K562 (cell line): ENCODE measurements around the gene GDF11. TPM values are rescaled to one million over a fixed set of nuclear protein-coding genes. Genes with fewer than 3 reads are reported as not detected.

Experiments used
- CREB1 ChIP-seq, 2 experiments: sonication (generic) in 1 of 2; formaldehyde crosslinking in 1 of 2; IDR thresholded peaks; 2 replicates each; pipeline versions ENCODE4 v1.6.1 to v1.8.0; 2012 to 2022; ENCODE audit warnings: inconsistent platforms in 1 of 2, mild to moderate bottlenecking in 1 of 2, missing genetic modification reagents in 1 of 2, moderate library complexity in 1 of 2
- ESRRA ChIP-seq: fragments of 450-650 bp; IDR thresholded peaks from 2 replicates; pipeline ENCODE4 v1.6.1; 2014; ENCODE audit warnings: low read depth, mild to moderate bottlenecking, moderate library complexity, borderline replicate concordance
- FIP1L1 ChIP-seq: fragments of 200-400 bp; formaldehyde crosslinking; IDR thresholded peaks from 2 replicates; pipeline ENCODE4 v1.6.1; 2018; ENCODE audit warnings: mild to moderate bottlenecking, low read depth, low read length; ENCODE audit not compliant: poor library complexity, severe bottlenecking
- FOSL1 ChIP-seq: fragments of 200-800 bp; sonication (Bioruptor generic); conservative IDR thresholded peaks from 2 replicates; pipeline ENCODE4 v1.6.1; 2016; ENCODE audit warnings: missing genetic modification characterization, missing compliant biosample characterization
- KLF1 ChIP-seq: fragments of 450-650 bp; IDR thresholded peaks from 2 replicates; pipeline ENCODE4 v1.6.1; 2016; ENCODE audit warnings: missing genetic modification characterization, missing compliant biosample characterization
- KLF10 ChIP-seq: fragments of 250-450 bp; sonication (Bioruptor Pico); IDR thresholded peaks from 2 replicates; pipeline ENCODE4 v1.6.1; 2021; ENCODE audit warnings: matching md5 sums
- MAZ ChIP-seq, 2 experiments: fragments of 450-650 bp in 1 of 2; sonication (generic) in 1 of 2; formaldehyde crosslinking; IDR thresholded peaks in 1 of 2; conservative IDR thresholded peaks in 1 of 2; 2 replicates each; pipeline versions ENCODE4 v1.4.0 to v1.5.0; 2020; ENCODE audit warnings: mild to moderate bottlenecking in 1 of 2, missing genetic modification reagents in 1 of 2
- MTA1 ChIP-seq: fragments of 450-650 bp; IDR thresholded peaks from 2 replicates; pipeline ENCODE4 v1.6.1; 2017; ENCODE audit warnings: borderline replicate concordance
- SMC3 ChIP-seq: conservative IDR thresholded peaks from 2 replicates; pipeline ENCODE4 v1.6.1; 2011; ENCODE audit warnings: low read depth, low read length, improper control_type of control experiment; ENCODE audit not compliant: insufficient read depth
- TARDBP ChIP-seq: fragments of 450-650 bp; IDR thresholded peaks from 2 replicates; pipeline ENCODE4 v1.6.1; 2016
- TBP ChIP-seq: optimal IDR thresholded peaks from 2 replicates; pipeline ENCODE3; 2011; ENCODE audit warnings: low read depth, low read length, improper control_type of control experiment
- ZNF134 ChIP-seq: fragments of 250-450 bp; sonication (Bioruptor Pico); conservative IDR thresholded peaks from 2 replicates; pipeline ENCODE4 v1.4.0; 2020
- ZNF184 ChIP-seq: sonication (generic); formaldehyde crosslinking; IDR thresholded peaks from 2 replicates; pipeline ENCODE4 v1.5.0; 2020; ENCODE audit warnings: missing genetic modification reagents
- ZNF316 ChIP-seq: fragments of 450-650 bp; IDR thresholded peaks from 2 replicates; pipeline ENCODE4 v1.6.1; 2016
- ZNF695 ChIP-seq: fragments of 450-650 bp; formaldehyde crosslinking; IDR thresholded peaks from 2 replicates; pipeline ENCODE4 v1.4.0; 2020; ENCODE audit warnings: mild to moderate bottlenecking, moderate library complexity
- polyA plus RNA-seq, 8 experiments: library from polyadenylated mRNA; depleted of rRNA in 4 of 8; stranded (reverse) in 5 of 8; unstranded in 3 of 8; fragments of >200 nt; fragmentation: Nextera tagmentation in 2 of 8; fragmentation: Illumina TruSeq in 1 of 8; extraction: Ambion mirVana in 2 of 8; extraction: Trizol in 1 of 8; gene quantifications; 2 replicates each; pipeline versions ENCODE4 v1.2.1 to v1.2.3, GENCODE V29; 2011 to 2014; ENCODE audit warnings: inconsistent platforms in 1 of 8, missing spikeins in 1 of 8
- total RNA-seq, 7 experiments: library from RNA; depleted of rRNA in 6 of 7; stranded (reverse); fragments of >200 nt in 6 of 7; fragmentation: Illumina TruSeq in 2 of 7; extraction: Trizol in 2 of 7; gene quantifications; 2 replicates each; pipeline versions ENCODE4 v1.2.1 to v1.2.3, GENCODE V29; 2011 to 2021; ENCODE audit warnings: low replicate concordance in 1 of 7
- TF ChIP-seq, protein P1 (sequence below), 2 experiments: IDR thresholded peaks; 2 replicates each; pipeline ENCODE4 v1.6.1; 2011; ENCODE audit warnings: borderline replicate concordance in 1 of 2, control low read depth in 1 of 2, low read depth in 1 of 2, low read length in 1 of 2, mild to moderate bottlenecking in 1 of 2, mixed read lengths in 1 of 2, moderate library complexity in 1 of 2; ENCODE audit not compliant: insufficient read depth in 1 of 2, insufficient read length in 1 of 2, poor library complexity in 1 of 2, severe bottlenecking in 1 of 2; ENCODE audit errors: extremely low read depth in 1 of 2
- TF ChIP-seq, protein P2 (sequence below): fragments of 450-650 bp; formaldehyde crosslinking; IDR thresholded peaks from 2 replicates; pipeline ENCODE4 v1.4.0; 2020; ENCODE audit warnings: mild to moderate bottlenecking
- TF ChIP-seq, protein P3 (sequence below): sonication (generic); formaldehyde crosslinking; IDR thresholded peaks from 2 replicates; pipeline ENCODE4 v1.8.0; 2023; ENCODE audit warnings: mild to moderate bottlenecking, missing genetic modification reagents
- TF ChIP-seq, protein P4 (sequence below): IDR thresholded peaks from 2 replicates; pipeline ENCODE4 v1.6.1; 2011; ENCODE audit warnings: borderline replicate concordance, low read depth, mild to moderate bottlenecking, moderate library complexity, low read length; ENCODE audit not compliant: insufficient read depth, poor library complexity, severe bottlenecking

Gene GDF11
- total and polyA plus RNA-seq, 9 of the 15 experiments (the other 6 are each of a cell fraction or from before 2014, with no cell fraction given): 1.4 to 15.7 (median 4.8) TPM

DNA sequence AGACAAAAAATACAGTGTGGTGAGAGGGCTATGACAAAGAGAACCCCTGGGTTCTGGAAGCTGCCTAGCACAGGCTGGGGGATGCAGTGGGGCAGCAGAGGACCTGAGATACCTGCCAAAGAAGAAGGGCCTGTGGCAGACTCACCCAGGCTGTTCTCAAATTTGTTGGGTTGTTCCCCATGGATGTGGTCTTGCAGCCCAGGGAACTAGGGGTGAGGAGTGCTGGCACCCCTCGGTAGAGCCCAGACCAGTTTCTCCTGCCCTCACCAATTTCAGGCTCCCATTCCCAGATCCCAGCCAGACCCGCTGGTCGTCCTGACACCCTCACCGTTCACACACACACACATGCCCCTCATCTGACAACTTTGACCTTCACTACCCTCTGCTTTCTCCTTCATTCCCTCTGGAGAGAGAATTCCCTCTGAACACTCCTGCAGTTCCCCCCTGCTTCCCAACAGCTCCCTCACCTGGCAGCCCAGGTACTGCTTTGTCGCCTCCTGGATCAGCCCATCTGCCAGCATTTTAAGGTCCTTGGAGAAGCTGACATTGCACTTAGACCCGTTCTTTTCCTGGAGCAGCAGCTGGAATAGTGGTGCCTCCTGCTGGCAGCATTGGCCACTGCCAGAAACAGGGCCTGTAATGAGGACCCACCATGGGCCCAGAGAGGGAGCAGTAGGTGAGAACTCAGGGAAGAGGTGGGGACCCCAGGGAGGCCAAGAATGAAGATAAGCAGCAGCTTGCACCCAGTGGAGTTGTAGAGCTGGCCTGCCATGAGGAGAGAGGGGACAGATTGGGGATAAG, 5.9 kb upstream of the GDF11 start (continued):
- TF ChIP-seq ZNF184: no peak
- TF ChIP-seq KLF10: no peak
- TF ChIP-seq KLF1: no peak
- TF ChIP-seq ZNF695 (CRISPR knock-in tag): no peak
- TF ChIP-seq, protein P1, sequence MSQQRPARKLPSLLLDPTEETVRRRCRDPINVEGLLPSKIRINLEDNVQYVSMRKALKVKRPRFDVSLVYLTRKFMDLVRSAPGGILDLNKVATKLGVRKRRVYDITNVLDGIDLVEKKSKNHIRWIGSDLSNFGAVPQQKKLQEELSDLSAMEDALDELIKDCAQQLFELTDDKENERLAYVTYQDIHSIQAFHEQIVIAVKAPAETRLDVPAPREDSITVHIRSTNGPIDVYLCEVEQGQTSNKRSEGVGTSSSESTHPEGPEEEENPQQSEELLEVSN (IDR thresholded peaks at IDR 0.05; ENCODE audit: borderline replicate concordance in 1 of 2, extremely low read depth in 1 of 2, insufficient read depth in 1 of 2, insufficient read length in 1 of 2, low read depth in 1 of 2, low read length in 1 of 2, poor library complexity in 1 of 2, severe bottlenecking in 1 of 2): no peak
- TF ChIP-seq, protein P2, sequence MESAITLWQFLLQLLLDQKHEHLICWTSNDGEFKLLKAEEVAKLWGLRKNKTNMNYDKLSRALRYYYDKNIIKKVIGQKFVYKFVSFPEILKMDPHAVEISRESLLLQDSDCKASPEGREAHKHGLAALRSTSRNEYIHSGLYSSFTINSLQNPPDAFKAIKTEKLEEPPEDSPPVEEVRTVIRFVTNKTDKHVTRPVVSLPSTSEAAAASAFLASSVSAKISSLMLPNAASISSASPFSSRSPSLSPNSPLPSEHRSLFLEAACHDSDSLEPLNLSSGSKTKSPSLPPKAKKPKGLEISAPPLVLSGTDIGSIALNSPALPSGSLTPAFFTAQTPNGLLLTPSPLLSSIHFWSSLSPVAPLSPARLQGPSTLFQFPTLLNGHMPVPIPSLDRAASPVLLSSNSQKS (CRISPR knock-in tag): no peak
- TF ChIP-seq, protein P3, sequence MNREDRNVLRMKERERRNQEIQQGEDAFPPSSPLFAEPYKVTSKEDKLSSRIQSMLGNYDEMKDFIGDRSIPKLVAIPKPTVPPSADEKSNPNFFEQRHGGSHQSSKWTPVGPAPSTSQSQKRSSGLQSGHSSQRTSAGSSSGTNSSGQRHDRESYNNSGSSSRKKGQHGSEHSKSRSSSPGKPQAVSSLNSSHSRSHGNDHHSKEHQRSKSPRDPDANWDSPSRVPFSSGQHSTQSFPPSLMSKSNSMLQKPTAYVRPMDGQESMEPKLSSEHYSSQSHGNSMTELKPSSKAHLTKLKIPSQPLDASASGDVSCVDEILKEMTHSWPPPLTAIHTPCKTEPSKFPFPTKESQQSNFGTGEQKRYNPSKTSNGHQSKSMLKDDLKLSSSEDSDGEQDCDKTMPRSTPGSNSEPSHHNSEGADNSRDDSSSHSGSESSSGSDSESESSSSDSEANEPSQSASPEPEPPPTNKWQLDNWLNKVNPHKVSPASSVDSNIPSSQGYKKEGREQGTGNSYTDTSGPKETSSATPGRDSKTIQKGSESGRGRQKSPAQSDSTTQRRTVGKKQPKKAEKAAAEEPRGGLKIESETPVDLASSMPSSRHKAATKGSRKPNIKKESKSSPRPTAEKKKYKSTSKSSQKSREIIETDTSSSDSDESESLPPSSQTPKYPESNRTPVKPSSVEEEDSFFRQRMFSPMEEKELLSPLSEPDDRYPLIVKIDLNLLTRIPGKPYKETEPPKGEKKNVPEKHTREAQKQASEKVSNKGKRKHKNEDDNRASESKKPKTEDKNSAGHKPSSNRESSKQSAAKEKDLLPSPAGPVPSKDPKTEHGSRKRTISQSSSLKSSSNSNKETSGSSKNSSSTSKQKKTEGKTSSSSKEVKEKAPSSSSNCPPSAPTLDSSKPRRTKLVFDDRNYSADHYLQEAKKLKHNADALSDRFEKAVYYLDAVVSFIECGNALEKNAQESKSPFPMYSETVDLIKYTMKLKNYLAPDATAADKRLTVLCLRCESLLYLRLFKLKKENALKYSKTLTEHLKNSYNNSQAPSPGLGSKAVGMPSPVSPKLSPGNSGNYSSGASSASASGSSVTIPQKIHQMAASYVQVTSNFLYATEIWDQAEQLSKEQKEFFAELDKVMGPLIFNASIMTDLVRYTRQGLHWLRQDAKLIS (CRISPR knock-in tag): no peak
- TF ChIP-seq, protein P4, sequence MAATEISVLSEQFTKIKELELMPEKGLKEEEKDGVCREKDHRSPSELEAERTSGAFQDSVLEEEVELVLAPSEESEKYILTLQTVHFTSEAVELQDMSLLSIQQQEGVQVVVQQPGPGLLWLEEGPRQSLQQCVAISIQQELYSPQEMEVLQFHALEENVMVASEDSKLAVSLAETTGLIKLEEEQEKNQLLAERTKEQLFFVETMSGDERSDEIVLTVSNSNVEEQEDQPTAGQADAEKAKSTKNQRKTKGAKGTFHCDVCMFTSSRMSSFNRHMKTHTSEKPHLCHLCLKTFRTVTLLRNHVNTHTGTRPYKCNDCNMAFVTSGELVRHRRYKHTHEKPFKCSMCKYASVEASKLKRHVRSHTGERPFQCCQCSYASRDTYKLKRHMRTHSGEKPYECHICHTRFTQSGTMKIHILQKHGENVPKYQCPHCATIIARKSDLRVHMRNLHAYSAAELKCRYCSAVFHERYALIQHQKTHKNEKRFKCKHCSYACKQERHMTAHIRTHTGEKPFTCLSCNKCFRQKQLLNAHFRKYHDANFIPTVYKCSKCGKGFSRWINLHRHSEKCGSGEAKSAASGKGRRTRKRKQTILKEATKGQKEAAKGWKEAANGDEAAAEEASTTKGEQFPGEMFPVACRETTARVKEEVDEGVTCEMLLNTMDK: peak; percentile 1
- no peak for TF ChIP-seq FIP1L1
- TF ChIP-seq CREB1 (IDR thresholded peaks at IDR 0.05): peak; percentile 10; the same call in 1 of the 2 replicates
- no peak for TF ChIP-seq CREB1 (CRISPR knock-in tag; IDR thresholded peaks at IDR 0.05)
- no peak for TF ChIP-seq TARDBP
- 0 out of 2 replicates have a peak, but pooled peaks have one; percentile 35 for TF ChIP-seq MTA1
- peak; percentile 76; the same call in 1 of the 2 replicates for TF ChIP-seq ESRRA
- TF ChIP-seq ZNF134 (CRISPR knock-in tag): no peak
- TF ChIP-seq TBP: no peak
- TF ChIP-seq SMC3: peak; percentile 77
- no peak for TF ChIP-seq FOSL1 (tag)
- TF ChIP-seq MAZ (CRISPR knock-in tag; conservative IDR thresholded peaks at IDR 0.05 in 1 of 2, IDR thresholded peaks at IDR 0.05 in 1 of 2): peak in 1 of 2 experiments; percentile 75; a peak in 2 of 4 replicates
- peak; percentile 87 for TF ChIP-seq ZNF316
